NCI-H526 treated with DMSO at 0.1 percent for 48 hours (cell line): ENCODE measurements around the gene PLP2.
"Not testable (repeated sequence)": the region's sequence is repeated elsewhere in the genome, so short reads cannot be mapped to it uniquely, and the experiment has no call there.

Source experiments
- DNase-seq: peaks from one replicate; lab custom pipeline; 2025; lab: John Stamatoyannopoulos, UW

The PLP2 gene

DNA sequence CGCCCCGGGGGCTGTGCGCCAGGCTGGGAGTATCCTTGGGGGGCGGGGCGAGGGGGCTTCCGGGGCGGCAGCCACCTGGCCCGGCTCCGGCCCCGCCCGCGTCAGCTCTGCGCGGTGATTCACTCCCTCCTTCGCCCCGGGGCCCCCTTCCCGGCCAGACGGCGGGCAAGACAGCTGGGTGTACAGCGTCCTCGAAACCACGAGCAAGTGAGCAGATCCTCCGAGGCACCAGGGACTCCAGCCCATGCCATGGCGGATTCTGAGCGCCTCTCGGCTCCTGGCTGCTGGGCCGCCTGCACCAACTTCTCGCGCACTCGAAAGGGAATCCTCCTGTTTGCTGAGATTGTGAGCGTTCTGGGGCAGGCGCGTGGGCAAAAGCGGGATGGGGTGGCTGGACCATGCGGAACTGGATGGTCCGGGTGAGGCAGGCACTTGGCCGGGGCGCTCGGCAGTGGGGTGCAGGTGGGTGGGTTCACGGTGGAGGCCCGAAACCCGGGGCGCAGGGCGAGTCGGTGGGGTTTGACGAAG is at the start of gene PLP2:
PLP2 (plus strand) TSS at position 147 of the 528 bp plus-strand sequence; CDS start at position 250, 103 bp downstream.
- DNase-seq = peak; percentile 11

DNA sequence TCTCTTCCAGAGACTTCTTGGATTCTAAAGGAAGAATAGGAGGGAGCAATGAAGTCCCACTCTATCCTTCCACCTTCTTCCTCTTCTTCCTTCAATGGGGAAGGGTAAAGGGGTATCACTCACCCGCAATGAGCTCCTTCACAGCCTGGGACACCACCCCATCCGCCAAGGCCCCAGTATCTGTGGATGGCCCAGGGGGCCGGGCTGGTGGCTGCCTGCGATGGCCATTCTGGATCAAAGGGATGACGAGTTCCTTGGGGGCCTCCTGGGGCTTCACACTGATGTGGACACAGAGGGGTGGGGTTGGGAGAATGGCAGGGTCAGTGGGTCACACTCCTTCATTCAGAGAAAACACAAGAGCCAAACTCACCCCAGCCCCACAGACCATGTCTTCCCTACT is 49.2 kb upstream of the PLP2 start:
- DNase-seq = no peak

DNA sequence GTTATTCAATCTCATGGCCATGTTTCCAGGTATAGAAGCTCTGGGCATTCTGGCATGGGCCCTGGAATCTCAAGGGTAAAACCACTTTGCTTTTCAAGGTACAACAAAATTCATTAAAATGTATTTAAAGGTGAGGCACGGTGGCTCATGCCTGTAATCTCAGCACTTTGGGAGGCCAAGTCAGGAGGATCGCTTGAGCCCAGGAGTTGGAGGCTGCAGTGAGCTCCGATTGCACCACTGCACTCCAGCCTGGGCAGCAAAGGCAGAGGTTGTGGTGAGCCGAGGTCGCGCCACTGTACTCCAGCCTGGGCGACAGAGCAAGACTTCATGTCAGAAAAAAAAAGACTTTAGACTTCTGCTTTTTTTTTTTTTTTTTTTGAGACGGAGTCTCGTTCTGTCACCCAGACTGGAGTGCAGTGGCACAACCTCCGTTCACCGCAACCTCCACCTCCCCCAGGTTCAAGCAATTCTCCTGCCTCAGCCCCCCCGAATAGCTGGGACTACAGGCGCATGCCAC is 43.9 kb upstream of the PLP2 start:
- DNase-seq = not testable (repeated sequence)

DNA sequence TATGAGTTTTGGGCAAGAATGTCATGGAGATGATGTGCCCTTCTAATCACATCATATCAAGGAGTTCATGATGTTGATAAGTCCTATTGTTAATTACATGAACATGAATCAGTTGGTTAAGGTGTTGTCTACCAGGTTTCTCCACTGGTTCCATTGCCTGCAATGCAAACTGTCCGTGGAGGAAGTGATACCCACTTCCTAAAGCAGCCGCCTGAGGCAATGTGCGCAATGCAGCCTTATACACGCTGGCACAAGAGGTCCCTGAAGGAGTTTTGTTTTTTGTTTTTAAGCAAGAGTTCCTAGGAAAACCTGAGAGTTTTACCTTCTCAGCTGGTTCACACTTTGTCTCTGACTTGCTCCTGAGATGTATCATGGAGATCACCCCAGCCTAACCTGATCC is 42.3 kb upstream of the PLP2 start:
- no peak for DNase-seq

DNA sequence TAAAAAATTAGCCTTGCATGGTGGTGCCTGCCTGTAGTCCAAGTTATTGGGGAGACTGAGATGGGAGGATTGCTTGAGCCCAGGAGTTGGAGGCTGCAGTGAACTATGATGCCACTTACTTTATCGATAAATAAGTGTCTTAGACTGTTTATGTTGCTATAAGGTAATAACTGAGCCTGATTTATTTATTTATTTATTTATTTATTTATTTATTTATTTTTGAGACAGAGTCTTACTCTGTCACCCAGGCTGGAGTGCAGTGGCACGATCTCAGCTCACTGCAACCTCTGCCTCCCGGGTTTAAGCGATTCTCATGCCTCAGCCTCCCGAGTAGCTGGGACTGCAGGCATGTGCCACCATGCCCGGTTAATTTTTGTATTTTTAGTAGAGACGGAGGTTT is 39.4 kb upstream of the PLP2 start:
- not testable (repeated sequence) for DNase-seq

DNA sequence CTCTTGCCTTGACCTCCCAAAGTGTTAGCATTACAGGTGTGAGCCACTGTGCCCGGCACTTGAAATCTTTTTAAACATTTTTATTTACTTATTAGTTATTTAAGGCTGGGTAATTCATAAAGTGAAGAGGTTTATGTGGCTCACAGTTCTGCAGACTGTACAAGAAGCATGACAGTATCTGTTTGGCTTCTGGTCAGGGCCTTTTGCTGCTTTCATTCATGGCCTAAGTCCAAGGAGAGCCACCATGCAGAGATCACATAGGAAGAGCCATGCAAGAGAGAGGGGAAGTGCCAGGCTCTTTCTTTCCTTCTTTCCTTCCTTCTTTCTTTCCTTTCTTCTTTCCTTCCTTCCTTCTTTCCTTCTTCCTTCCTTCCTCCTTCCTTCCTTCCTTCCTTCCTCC is 37.9 kb upstream of the PLP2 start:
- no peak for DNase-seq

- DNase-seq = no peak
Observed at GRCh38 chrX:49137492-49137891, 34.2 kb upstream of the PLP2 start.

GRCh38 chrX:49139713-49140112 is 32.0 kb upstream of the PLP2 start:
- no peak for DNase-seq

- DNase-seq = not testable (repeated sequence)
Observed at GRCh38 chrX:49142264-49142663, 29.4 kb upstream of the PLP2 start.

- not testable (repeated sequence) for DNase-seq
Observed at GRCh38 chrX:49143154-49143553, 28.5 kb upstream of the PLP2 start.

DNA sequence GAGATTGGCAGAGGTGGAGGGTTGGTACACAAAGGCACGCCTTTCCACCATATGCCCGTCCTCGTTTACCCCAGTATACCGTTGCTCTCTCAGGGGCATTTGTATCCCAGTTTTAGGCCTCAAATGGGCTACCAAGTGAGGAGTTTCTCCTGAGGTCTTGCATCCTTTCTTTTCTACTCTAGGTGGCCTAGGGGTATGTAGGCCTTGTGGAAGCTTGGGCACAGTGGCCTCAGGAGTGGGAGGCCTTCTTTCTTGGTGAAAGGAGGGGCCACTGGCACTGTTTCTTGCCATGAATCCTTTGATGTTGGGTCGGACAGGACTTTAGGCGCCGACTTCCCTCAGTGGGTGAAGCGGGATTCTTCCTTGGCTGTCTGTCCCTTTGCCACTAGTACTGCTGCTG is 24.4 kb upstream of the PLP2 start:
- DNase-seq = no peak

DNA sequence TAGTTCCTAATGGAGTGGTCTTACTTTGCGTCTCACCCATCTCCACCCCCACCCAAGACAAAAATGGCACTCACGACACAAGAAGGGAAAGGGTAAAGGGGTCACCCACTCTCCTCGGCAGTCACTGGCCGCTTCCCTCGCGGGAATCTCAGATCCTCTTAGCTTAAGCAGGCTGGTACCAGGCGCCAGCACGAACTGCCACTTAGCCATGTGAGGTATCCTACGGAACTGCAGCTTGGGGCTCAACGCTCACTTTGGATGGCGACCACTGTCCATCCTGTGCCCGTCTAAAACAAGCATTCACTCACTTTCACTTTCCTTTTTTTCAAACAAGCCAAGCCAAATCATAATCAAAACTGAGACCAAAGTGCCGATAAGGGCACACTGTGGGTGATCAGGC is 23.8 kb upstream of the PLP2 start:
- no peak for DNase-seq

DNA sequence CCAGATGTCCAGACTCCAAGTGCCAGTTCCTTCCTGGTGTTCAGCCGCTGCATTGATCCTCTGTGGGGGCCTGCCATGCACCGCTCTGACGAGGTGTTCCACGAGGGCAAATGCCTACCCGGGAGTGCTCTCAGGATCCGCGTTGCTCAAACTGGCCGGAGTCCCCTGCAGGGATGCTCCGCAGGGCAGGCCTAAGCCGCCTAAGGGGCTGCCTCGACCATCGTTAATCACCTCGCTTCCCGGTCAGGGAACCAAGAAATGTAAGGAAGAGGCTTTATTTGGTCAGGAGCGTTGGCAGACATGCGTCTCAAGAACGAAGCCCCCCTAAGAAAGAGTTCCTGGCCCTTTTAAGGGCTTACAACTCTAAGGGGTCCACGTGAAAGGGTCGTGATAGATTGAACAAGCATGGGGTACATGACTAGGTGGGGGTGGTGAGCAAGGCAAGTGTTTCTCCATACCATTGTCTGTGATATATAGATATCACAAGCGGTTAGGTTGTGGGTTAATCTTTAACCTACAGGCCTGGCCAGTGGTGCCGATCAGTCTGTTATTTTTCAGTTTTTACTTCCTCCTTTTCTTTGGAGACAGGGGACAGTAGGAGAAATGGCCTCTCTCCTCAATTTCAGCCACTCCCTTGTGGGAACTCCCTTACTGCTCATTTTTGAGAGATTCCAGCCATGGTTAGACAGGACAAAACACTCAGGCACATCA is 23.2 kb upstream of the PLP2 start:
- peak; percentile 13 for DNase-seq

GRCh38 chrX:49149291-49149690 is 22.4 kb upstream of the PLP2 start:
- not testable (repeated sequence) for DNase-seq

DNA sequence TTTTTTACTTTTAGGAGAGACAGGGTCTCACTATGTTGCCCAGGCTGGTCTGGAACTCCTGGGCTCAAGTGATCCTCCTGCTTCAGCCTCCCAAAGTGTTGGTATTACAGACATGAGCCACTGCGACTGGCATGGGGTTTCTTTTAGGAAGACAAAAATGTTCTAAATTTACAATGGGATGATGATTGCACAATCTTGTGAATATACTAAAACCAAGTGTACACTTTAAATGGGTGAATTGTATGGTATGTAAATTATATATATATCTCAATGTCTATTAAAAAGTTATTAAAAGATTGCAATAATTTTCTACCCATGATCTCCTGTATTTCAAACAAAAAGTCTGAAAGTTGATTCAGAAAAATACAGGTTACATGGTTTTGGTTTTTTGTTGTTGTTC is 18.2 kb upstream of the PLP2 start:
- DNase-seq = no peak

DNA sequence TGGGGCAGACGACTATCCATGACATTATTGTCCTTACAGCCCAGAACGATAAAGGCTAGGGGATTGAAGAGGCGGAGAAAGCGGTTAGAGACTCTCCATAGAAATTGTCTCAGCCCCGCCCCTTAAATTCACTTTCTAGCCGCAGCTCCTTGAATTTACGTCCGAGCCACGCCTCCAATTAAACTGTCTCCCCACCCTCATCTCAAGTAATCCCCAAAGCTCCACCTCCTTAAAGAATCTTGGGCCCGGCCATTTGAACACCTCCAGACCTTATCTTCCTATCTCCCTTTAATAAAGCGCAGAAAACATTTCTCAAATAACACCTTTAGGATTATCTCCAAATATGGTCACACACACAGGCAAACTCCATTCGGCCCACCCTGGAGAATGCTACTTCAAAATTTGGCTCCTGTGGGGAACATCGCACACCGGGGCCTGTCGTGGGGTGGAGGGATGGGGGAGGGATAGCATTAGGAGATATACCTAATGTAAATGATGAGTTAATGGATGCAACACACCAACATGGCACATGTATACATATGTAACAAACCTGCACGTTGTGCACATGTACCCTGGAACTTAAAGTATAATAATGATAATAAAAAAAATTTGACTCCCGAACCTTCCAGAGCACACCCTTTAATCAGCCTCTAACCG is 16.3 kb upstream of the PLP2 start:
- no peak for DNase-seq

DNA sequence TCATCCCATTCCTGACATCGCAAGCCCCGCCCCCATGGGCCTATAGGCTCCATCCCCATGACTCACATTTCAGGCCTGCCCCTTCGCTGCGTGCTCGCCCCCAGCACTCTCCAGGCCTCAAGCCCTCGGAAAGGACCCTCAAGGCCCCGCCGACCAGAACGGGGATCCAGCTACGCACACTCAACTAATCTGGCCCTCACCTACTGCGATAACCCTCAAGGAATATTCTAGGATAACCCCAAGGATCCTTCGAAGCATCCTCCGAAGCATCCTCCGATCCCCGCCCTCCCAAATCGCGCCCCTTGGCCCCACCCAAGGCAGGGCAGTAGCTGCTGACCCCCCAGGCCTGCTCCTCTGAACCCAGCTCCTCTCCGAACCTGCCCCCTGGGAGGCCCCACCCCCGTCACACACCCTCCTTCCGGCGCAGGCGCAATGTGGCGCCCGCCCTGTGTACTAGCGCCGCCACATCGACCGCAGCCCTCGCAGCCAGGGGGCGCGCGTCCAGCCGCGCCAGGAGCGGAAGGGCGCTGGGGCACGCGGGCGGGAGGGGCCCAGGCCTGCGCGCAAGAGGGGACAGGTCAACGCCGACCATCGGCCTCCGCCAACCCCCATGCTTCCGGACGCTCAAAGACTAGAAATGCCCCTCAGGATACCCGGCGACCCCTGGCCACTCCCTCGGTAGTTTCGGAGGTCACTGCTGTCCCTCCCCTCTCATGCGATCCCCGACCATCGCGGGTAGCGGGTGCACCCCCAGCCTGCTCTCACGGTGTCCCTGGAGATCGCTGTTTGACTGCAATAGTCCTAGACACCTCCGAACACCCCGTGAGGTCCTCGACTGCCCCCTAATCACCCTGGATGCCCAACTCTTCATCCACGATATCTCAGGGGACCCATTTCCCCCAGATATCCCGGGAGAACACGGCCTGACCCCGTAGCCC is 15.5 kb upstream of the PLP2 start:
- peak; percentile 27 for DNase-seq

- no peak for DNase-seq
Observed at GRCh38 chrX:49157194-49157593, 14.5 kb upstream of the PLP2 start.

DNA sequence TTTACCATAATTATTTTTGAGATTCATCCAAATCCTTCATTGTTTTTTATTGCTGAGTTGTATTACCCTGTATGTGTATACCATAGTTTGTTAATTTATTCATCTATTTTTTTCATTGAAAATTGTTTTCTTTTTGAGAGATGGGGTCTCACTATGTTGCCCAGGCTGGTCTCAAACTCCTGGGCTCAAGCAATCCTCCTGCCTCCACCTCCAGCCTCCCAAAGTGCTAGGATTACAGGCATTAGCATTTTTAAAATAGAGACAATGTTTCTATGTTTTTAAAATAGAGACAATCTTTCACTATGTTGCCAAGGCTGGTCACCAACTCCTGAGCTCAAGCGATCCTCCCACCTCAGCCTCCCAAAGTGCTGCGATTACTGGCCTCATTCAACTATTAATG is 10.8 kb upstream of the PLP2 start:
- DNase-seq = no peak

- no peak for DNase-seq
Observed at GRCh38 chrX:49161632-49162031, 10.1 kb upstream of the PLP2 start.

DNA sequence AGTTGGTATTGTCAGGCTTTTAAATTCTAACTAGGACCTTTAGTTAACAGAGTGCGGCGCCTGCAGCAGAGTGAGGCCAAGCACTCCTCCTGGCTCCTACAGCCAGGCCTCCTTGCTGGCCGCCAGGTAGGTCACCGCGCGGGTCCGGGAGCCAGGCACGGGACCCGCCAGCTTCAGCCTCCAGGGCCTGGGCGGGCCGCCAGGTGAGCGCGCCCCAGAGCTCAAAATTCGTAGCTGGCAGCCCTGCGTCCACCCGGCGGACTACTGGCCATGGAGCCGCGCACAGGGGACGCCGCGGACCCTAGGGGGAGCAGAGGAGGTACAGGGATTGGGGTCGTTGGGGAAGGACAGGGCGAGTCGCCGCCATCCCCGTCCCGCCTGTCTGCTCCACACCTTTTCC is 9.1 kb upstream of the PLP2 start, which contains the start of gene MAGIX:
MAGIX (plus strand) TSS at position 139 of the 400 bp plus-strand sequence; CDS start at position 271, 132 bp downstream.
- DNase-seq = no peak
